MM.1S (cell line): ENCODE data around the gene CDH4.

Experiments used
- DNase-seq: peaks from one replicate; pipeline ENCODE4 v3.0.0-alpha.2; 2015
- H2AFZ ChIP-seq: fragments of 300-600 bp; sonication (generic); 2 replicates; pipeline ENCODE4 v1.6.0; 2016; ENCODE audit warnings: antibody characterized with exemption, low read length
- H3F3A ChIP-seq: fragments of 300-600 bp; sonication (generic); 2 replicates; pipeline ENCODE4 v1.6.1; 2016; ENCODE audit warnings: mild to moderate bottlenecking, antibody characterized with exemption, low read length, moderate library complexity, mixed read lengths; ENCODE audit not compliant: insufficient read depth
- H3K27ac ChIP-seq: fragments of 300-600 bp; sonication (generic); 2 replicates; pipeline ENCODE4 v1.5.1; 2016; ENCODE audit warnings: mild to moderate bottlenecking, low read length
- H3K27me3 ChIP-seq: fragments of 300-600 bp; sonication (generic); replicated peaks from 2 replicates; pipeline ENCODE4 v1.6.0; 2016; ENCODE audit warnings: low read length; ENCODE audit not compliant: insufficient read depth
- H3K36me3 ChIP-seq: fragments of 300-600 bp; sonication (generic); replicated peaks from 2 replicates; pipeline ENCODE4 v1.6.1; 2016; ENCODE audit warnings: mild to moderate bottlenecking, low read length, mixed read lengths; ENCODE audit not compliant: insufficient read depth
- H3K4me1 ChIP-seq: fragments of 300-600 bp; sonication (generic); 2 replicates; pipeline ENCODE4 v1.6.1; 2016; ENCODE audit warnings: low read length, mixed read lengths
- H3K4me2 ChIP-seq: fragments of 300-600 bp; sonication (generic); 2 replicates; pipeline ENCODE4 v1.6.0; 2016; ENCODE audit warnings: low read depth, low read length
- H3K4me3 ChIP-seq: fragments of 300-600 bp; sonication (generic); 2 replicates; pipeline ENCODE4 v1.5.1; 2016; ENCODE audit warnings: low read length, mixed read lengths
- H3K79me2 ChIP-seq: fragments of 300-600 bp; sonication (generic); 2 replicates; pipeline ENCODE4 v1.6.1; 2016; ENCODE audit warnings: mixed run types, low read length, mixed read lengths
- H3K9ac ChIP-seq: fragments of 300-600 bp; sonication (generic); 2 replicates; pipeline ENCODE4 v1.6.1; 2016; ENCODE audit warnings: low read length, mixed read lengths
- H3K9me2 ChIP-seq: fragments of 300-600 bp; sonication (generic); replicated peaks from 2 replicates; pipeline ENCODE4 v1.6.1; 2016; ENCODE audit warnings: mild to moderate bottlenecking, low read length, mixed read lengths; ENCODE audit not compliant: insufficient read depth
- H3K9me3 ChIP-seq: fragments of 300-600 bp; sonication (generic); replicated peaks from 2 replicates; pipeline ENCODE4 v1.6.1; 2016; ENCODE audit warnings: mild to moderate bottlenecking, low read length, mixed read lengths; ENCODE audit not compliant: insufficient read depth
- H4K20me1 ChIP-seq: fragments of 300-600 bp; sonication (generic); 2 replicates; pipeline ENCODE4 v1.6.1; 2016; ENCODE audit warnings: mild to moderate bottlenecking, low read length, moderate library complexity, mixed read lengths; ENCODE audit not compliant: insufficient read depth
- EZH2 ChIP-seq: fragments of 300-600 bp; sonication (generic); optimal IDR thresholded peaks from 2 replicates; pipeline ENCODE3; 2017; ENCODE audit warnings: low read depth, mild to moderate bottlenecking, antibody characterized with exemption, low read length, mixed read lengths
- EZH2phosphoT487 ChIP-seq: fragments of 300-600 bp; sonication (generic); IDR thresholded peaks from 2 replicates; pipeline ENCODE4 v1.6.1; 2018; ENCODE audit warnings: antibody characterized with exemption, low read length
- TF ChIP-seq, protein P1 (sequence below): fragments of 300-600 bp; sonication (generic); IDR thresholded peaks from 2 replicates; pipeline ENCODE4 v1.5.1; 2016; ENCODE audit warnings: antibody characterized with exemption, low read length, mixed read lengths

CDH4 gene

DNA sequence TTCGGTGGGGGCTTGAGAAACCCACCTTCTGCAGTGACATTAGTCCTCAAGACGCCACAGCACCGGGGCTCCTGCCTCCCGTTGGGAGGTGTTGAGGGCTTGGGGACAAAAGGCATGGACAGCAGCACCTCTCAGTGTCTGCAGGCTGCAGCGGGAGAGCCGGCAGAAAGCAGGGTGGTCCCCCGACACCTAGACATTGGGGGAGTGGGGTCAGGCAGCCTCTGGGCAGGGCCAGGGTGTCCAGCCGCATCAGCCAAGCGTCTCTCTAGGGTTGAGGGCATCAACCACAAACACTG lies 549.0 kb downstream of the CDH4 start:
- no peak for DNase-seq
- Histone ChIP-seq H3K4me2 (no peak overlapping the region), H3K36me3 (no peaks in the 10 kb centered on the region), H3K4me1 (no peaks in the 10 kb centered on the region), H3K9ac (no peak overlapping the region), H3K27me3 (peaks cover 100% of the 10 kb centered on the region), H3F3A (no peaks in the 10 kb centered on the region), H4K20me1 (no peaks in the 10 kb centered on the region), H2AFZ (no peak overlapping the region), H3K27ac (no peak overlapping the region), H3K4me3 (no peak overlapping the region), H3K79me2 (no peaks in the 10 kb centered on the region), H3K9me2 (no peaks in the 10 kb centered on the region), H3K9me3 (no peaks in the 10 kb centered on the region)
- TF ChIP-seq, protein P1, sequence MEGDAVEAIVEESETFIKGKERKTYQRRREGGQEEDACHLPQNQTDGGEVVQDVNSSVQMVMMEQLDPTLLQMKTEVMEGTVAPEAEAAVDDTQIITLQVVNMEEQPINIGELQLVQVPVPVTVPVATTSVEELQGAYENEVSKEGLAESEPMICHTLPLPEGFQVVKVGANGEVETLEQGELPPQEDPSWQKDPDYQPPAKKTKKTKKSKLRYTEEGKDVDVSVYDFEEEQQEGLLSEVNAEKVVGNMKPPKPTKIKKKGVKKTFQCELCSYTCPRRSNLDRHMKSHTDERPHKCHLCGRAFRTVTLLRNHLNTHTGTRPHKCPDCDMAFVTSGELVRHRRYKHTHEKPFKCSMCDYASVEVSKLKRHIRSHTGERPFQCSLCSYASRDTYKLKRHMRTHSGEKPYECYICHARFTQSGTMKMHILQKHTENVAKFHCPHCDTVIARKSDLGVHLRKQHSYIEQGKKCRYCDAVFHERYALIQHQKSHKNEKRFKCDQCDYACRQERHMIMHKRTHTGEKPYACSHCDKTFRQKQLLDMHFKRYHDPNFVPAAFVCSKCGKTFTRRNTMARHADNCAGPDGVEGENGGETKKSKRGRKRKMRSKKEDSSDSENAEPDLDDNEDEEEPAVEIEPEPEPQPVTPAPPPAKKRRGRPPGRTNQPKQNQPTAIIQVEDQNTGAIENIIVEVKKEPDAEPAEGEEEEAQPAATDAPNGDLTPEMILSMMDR: no peak
- no peak for TF ChIP-seq EZH2
- no peak for TF ChIP-seq EZH2phosphoT487

DNA sequence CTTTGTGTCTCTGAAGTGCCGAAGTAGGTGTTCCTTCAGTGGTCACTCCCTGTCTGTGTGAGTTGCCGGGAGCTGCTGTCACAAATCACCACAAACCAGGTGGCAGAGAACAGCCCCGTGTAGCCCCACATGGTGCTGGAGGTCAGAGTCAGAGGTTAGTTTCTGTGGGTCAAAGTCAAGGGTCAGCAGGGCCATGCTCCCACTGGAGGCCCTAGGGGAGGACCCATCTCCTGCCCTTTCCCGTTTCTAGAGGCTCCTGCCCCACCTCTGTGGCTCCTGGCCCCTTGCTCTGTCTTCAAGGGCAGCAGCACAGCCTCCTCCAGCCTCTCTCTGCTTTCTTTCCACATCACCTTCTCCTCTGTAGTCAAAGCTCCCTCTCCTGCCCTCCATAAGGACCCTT lies 549.4 kb downstream of the CDH4 start:
- no peak for DNase-seq
- Histone ChIP-seq H3K9ac (no peak overlapping the region), H3K9me3 (no peaks in the 10 kb centered on the region), H2AFZ (no peak overlapping the region), H3K36me3 (no peaks in the 10 kb centered on the region), H3K4me1 (no peaks in the 10 kb centered on the region), H3K4me3 (no peak overlapping the region), H3K27ac (no peak overlapping the region), H3K27me3 (peaks cover 100% of the 10 kb centered on the region), H4K20me1 (no peaks in the 10 kb centered on the region), H3K9me2 (no peaks in the 10 kb centered on the region), H3K79me2 (no peaks in the 10 kb centered on the region), H3K4me2 (no peak overlapping the region), H3F3A (no peaks in the 10 kb centered on the region)
- TF ChIP-seq, protein P1: no peak

DNA sequence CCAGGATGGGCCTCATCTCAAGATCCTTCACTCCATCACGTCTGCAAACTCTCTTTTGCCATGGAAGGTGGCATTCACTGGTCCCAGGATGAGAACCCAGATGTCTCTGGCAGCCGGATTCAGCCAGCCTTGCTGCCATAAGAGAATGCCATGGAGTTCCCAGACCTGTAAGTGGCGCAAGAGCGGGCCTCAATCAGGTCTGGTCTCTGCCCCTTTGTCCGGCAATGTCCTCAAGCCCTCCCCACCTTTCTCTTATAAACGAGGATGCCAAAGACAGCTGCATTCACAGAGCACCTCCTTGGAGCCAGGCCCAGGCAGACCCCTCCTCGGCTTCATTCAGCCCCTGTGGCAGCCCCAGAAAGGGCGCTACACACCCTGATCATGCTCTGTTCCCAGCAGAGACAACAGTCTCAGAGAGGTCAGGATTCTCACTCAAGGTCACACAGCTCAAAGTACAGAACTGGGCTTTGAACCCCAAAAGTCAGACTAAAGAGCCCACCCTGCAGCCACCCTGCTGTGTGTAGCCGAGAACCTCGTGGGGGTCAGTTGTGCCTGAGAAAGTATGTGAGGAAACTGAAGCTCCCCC lies 549.9 kb downstream of the CDH4 start:
- H3K9me2 ChIP-seq: no peaks in the 10 kb centered on the region
- no peaks in the 10 kb centered on the region for H3K4me1 ChIP-seq
- H3K4me2 ChIP-seq: no peak overlapping the region
- no peak for DNase-seq
- H3K27ac ChIP-seq: no peak overlapping the region
- H3K9ac ChIP-seq: no peak overlapping the region
- no peak overlapping the region for H2AFZ ChIP-seq
- no peaks in the 10 kb centered on the region for H3F3A ChIP-seq
- no peak for TF ChIP-seq EZH2
- TF ChIP-seq EZH2phosphoT487: no peak
- TF ChIP-seq, protein P1: no peak
- H3K4me3 ChIP-seq: no peak overlapping the region
- peaks cover 100% of the 10 kb centered on the region for H3K27me3 ChIP-seq
- no peaks in the 10 kb centered on the region for H3K79me2 ChIP-seq
- no peaks in the 10 kb centered on the region for H4K20me1 ChIP-seq
- no peaks in the 10 kb centered on the region for H3K36me3 ChIP-seq
- H3K9me3 ChIP-seq: no peaks in the 10 kb centered on the region
